Skeletal muscle tissue (tissue), 4 donors: ENCODE measurements around the gene WNT3. TPM values are rescaled to one million over a fixed set of nuclear protein-coding genes. Genes with fewer than 3 reads are reported as not detected.
"Not testable (repeated sequence)": the region's sequence is repeated elsewhere in the genome, so short reads cannot be mapped to it uniquely, and the experiment has no call there.

Experiments used
- H3K27ac ChIP-seq: one replicate; pipeline ENCODE4 v1.7.0; 2013; ENCODE audit warnings: mild to moderate bottlenecking, low read depth, low read length, inconsistent platforms
- H3K27me3 ChIP-seq, 3 donors: one replicate each; pipeline ENCODE4 v1.7.0; 2013; ENCODE audit warnings: low read length in 3 of 3; ENCODE audit not compliant: control insufficient read depth in 3 of 3, insufficient read depth in 3 of 3
- H3K36me3 ChIP-seq, 3 donors: one replicate each; pipeline ENCODE4 v1.7.0; 2013; ENCODE audit warnings: low read length in 3 of 3; ENCODE audit not compliant: control insufficient read depth in 3 of 3, insufficient read depth in 3 of 3
- H3K4me1 ChIP-seq, 3 donors: one replicate each; pipeline ENCODE4 v1.7.0; 2013; ENCODE audit warnings: low read length in 3 of 3, mild to moderate bottlenecking in 3 of 3; ENCODE audit not compliant: control insufficient read depth in 3 of 3, insufficient read depth in 3 of 3
- H3K4me3 ChIP-seq, 3 donors: one replicate each; pipeline ENCODE4 v1.7.0; 2013; ENCODE audit warnings: low read length in 3 of 3
- H3K9ac ChIP-seq, 3 donors: one replicate each; pipeline ENCODE4 v1.7.0; 2013; ENCODE audit warnings: low read length in 3 of 3, mild to moderate bottlenecking in 3 of 3, moderate library complexity in 2 of 3, low read depth in 1 of 3
- H3K9me3 ChIP-seq, 3 donors: one replicate each; pipeline ENCODE4 v1.7.0; 2013; ENCODE audit warnings: low read length in 3 of 3; ENCODE audit not compliant: control insufficient read depth in 3 of 3
- total RNA-seq: library from RNA; depleted of rRNA; stranded (reverse); fragments of >200 nt; gene quantifications from one replicate; pipeline ENCODE4 v1.2.3, GENCODE V29; 2014
- donor health status: Osteomylitis.

The WNT3 gene
- total RNA-seq, 1 donor from 2014 or later = 1.0 TPM

DNA sequence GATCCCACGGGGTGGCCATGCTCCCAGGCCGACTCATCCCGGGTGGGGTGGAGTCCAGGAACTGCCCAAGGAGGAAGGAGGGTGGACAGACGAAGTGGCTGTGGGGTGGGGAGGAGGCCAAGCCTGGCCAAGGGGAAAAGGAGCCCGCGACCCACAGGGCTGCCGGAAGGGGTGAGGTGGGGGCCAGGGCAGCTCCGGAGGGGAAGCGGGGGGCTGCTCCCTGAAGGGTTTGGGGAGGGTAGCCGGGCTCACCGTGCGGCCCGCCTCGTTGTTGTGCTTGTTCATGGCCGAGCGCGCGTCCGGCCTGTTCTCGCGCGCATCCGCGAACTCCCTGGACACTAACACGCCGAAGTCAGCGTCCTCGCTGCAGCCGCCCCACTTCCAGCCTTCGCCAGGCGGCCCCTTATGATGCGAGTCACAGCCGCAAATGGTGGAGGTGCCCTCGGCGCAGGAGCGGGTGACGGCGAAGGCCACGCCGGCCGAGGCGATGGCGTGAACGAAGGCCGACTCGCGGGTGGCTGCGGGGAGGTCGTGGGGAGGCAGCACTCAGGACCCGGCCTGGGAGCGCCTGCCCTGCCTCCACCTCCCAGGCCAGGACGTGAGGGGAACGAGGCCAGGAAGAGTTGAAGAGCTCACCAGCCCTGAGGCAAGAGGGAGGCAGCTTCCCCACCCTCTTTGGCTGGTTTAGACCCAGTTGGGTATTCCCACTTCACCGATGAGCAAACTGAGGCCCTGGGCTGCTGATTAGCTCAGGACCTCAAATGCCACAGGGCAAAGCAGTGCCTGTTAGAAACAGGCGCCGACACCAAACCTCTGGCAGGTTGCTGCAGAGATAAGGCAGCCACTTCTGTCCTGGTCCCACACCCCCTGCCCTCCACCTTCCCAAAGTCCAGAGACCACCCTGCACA, 48.7 kb downstream of the WNT3 start:
- Histone ChIP-seq H3K9me3 (no peaks in the 10 kb centered on the region), H3K36me3 (no peaks in the 10 kb centered on the region), H3K27ac (no peak overlapping the region), H3K4me3 (peak overlapping the region; percentile 48 to 60 (median 51)), H3K9ac (peak overlapping the region in 1 of 3 donors; percentile 69), H3K4me1 (peaks cover 11 to 26% (median 22%) of the 10 kb centered on the region in 3 donors), H3K27me3 (peaks cover 12 to 56% (median 46%) of the 10 kb centered on the region in 3 donors)

DNA sequence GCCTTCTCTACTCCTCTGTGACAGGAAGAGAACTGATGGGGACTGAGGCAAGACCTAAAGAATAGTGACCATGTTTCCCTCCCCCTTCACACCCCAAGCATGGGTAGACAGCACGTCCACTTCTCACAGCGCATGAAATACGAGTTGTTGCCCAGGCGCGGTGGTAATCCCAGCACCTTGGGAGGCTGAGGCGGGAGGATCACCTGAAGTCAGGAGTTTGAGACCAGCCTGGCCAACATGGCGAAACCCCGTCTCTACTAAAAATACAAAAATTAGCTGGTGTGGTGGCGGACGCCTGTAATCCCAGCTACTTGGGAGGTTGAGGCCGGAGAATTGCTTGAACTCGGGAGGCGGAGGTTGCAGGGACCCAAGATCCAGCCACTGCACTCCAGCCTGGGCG, 49.6 kb downstream of the WNT3 start:
- Histone ChIP-seq H3K4me1 (peaks cover 13 to 26% (median 22%) of the 10 kb centered on the region in 3 donors), H3K27me3 (peaks cover 12 to 49% (median 46%) of the 10 kb centered on the region in 3 donors)
- H3K9me3 ChIP-seq, H3K27ac ChIP-seq, H3K4me3 ChIP-seq, H3K9ac ChIP-seq, H3K36me3 ChIP-seq: not testable (repeated sequence)

DNA sequence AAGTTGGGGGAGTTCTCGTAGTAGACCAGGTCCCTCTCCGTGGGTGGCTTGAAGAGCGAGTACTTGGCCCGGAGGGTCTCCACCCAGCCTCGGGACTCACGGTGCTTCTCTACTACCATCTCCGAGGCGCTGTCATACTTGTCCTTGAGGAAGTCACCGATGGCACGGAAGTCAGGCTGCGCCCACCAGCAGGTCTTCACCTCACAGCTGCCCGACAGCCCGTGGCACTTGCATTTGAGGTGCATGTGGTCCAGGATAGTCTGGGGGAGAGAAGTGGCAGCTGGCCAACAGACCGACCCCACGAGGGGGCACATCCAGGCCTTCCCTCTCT, 50.0 kb downstream of the WNT3 start:
- Histone ChIP-seq H3K36me3 (no peaks in the 10 kb centered on the region), H3K9ac (no peak overlapping the region), H3K27ac (no peak overlapping the region), H3K4me1 (peaks cover 13 to 26% (median 22%) of the 10 kb centered on the region in 3 donors), H3K9me3 (no peaks in the 10 kb centered on the region), H3K27me3 (peaks cover 12 to 46% (median 45%) of the 10 kb centered on the region in 3 donors), H3K4me3 (no peak overlapping the region)

DNA sequence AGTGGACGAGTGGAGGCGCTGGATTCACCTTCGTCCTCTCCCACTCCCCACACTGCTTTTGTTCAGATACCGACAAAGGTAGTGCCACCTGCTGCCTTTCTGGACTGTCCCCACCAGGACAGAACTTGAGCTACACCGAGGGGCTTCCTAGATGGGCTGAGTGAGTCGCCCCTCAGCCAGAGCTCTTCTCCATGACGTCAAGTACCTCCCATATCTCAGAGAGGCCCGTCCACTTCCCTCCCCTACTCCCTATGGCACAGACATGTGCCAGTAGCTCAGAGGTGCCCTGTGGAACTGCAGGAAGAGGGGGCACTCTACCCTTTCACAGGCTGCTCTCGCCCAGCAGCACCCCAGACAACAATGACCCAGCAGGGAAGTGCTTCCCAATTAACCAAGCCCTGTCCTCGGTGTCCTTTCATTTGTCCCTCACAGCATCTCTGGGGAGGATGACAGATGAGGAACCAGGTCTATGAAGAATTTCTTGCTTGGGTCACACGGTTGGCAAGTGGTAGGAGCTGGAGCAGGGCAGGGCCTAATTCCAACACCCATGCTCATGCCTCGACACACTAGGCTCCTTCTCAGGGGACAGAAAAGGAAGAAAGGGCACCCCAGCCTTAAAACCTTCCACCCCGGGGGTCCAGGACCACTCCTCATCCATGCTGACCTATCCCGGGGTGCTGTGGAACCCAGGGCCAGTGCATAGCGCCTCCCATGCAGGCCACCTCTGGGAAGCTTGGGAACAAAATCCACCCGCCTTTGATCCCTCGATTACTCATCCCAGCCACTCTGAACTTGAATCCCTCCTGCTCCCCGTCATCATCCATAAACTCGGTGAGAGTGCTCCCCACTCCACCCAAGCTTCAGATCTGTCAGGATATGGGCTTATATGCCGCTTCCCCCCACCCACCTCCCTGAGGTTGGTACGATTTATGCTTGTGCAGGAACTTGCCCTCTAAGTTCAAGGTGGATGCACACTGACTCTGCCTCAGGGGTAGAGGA, 51.7 kb downstream of the WNT3 start:
- H3K27me3 ChIP-seq = peaks cover 9 to 32% (median 30%) of the 10 kb centered on the region in 3 donors
- no peak overlapping the region for H3K27ac ChIP-seq
- no peak overlapping the region for H3K9ac ChIP-seq
- no peaks in the 10 kb centered on the region for H3K9me3 ChIP-seq
- H3K4me3 ChIP-seq = no peak overlapping the region
- peaks cover 8 to 22% (median 16%) of the 10 kb centered on the region in 3 donors for H3K4me1 ChIP-seq
- no peaks in the 10 kb centered on the region for H3K36me3 ChIP-seq

DNA sequence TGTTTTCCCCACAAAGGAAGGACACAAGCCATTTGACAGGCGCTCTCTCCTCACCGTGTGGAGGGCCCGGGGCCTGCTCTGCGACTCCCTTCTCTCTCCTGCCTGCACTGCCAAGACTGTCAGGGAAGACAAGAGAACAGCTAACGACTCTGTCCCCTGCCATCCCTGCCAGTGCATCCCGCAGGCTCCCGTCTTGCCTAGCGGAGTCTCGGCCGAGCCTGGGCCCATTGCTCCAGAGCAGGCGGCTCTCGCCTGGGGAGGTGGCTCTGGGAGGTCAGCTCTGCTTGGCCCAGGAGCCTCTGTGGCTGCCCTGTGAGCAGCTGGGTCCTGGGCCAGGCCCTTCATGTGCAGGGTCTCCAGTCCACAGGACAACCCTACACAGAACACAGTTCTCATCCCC, 53.0 kb downstream of the WNT3 start:
- H3K9ac ChIP-seq = no peak overlapping the region
- peaks cover 8 to 22% (median 16%) of the 10 kb centered on the region in 3 donors for H3K4me1 ChIP-seq
- H3K36me3 ChIP-seq = no peaks in the 10 kb centered on the region
- no peak overlapping the region for H3K4me3 ChIP-seq
- peaks cover 9 to 28% (median 24%) of the 10 kb centered on the region in 3 donors for H3K27me3 ChIP-seq
- H3K27ac ChIP-seq = no peak overlapping the region
- no peaks in the 10 kb centered on the region for H3K9me3 ChIP-seq

DNA sequence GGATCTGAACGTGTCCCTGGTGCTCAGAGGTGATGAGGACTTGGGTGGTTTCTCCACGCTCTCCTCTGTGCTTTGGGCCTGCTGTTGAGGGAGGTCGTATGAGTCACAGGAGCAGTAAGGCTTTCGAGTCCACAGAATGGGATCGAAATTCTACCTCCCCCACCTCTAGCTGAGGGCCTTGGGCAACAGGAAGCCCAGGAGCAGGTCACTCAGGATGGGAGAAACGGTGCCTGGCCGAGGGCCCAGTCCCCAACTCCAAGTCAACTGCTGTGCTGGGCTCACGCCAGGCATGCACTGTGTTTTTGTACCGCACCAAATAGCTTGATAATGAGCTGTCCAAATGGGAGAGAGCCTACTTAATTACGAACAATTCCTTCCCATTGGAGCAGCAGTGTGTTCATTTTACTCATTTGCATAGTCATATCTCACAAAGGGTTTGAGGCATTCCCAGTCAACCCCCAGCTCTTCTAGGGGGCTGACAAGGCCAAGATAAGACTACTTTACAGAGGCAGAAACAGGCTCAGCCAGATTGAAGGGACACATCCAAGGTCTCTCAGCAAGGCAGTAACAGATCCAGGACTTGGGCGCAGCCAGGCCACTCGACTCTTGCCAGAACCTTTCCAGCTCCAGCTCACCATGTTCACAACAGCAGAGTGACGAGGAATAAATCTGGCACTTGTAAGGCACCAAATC, 53.6 kb downstream of the WNT3 start:
- Histone ChIP-seq H3K36me3 (no peaks in the 10 kb centered on the region), H3K9ac (no peak overlapping the region), H3K4me3 (no peak overlapping the region), H3K27me3 (peaks cover 3 to 22% (median 18%) of the 10 kb centered on the region in 3 donors), H3K9me3 (no peaks in the 10 kb centered on the region), H3K27ac (no peak overlapping the region), H3K4me1 (peaks cover 8 to 16% (median 10%) of the 10 kb centered on the region in 3 donors)

DNA sequence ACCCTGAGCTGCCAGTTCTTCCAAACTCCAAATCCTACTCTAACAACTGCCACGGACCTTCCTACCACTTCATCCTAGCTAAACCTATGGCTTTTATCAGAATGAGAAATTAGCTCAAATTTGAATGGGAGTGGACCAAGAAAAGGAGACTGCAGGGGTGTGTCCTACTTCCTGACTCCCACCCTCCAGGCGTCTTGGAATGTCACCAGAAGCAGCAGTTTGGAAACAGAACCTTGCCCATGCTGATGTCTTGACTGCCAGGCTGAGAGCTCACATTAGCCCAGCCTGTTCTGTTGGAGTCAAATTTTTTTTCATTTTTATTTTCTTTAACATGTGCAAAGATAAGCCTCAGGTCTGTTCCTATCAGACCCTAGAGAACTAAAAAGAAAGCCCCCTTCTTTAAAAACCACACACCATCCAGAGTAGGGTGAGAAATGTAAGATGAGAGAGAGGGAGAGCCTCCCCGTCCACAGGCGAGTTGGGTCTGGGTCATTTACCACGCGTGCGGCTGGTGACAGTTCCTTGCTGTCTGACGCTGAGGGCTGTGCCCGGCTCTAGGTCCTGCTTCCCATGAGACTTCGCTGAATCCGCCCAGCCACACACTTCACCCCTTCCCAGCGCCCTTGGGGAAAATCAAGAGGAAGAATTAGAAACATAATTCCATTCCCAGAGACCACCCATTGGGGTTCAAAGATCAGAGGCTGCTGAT, 54.3 kb downstream of the WNT3 start:
- H3K4me1 ChIP-seq = peaks cover 7 to 10% (median 8%) of the 10 kb centered on the region in 3 donors
- H3K9ac ChIP-seq = no peak overlapping the region
- peaks cover 0 to 15% (median 11%) of the 10 kb centered on the region in 3 donors for H3K27me3 ChIP-seq
- no peak overlapping the region for H3K4me3 ChIP-seq
- no peaks in the 10 kb centered on the region for H3K9me3 ChIP-seq
- no peak overlapping the region for H3K27ac ChIP-seq
- H3K36me3 ChIP-seq = peaks cover 0 to 2% (median 2%) of the 10 kb centered on the region in 3 donors

DNA sequence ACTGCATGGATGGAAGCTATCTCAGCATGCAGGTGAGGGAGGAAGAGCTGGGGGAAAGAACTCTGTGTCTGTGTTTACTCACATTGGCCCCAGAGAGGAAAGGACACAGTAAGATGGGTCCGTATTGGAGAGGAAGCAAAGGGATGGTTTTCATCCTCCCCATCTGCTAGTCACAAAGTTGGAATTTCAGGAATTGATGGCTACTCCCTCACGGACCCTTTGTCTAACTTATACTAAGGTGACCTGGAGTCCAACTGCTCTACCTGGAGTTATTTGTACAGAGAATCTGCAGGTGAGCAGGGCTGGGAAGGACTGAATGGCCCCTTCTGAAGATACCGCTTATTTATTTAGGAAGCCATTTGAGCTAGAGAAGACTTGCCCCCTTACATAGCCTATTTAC, 55.1 kb downstream of the WNT3 start:
- H3K9ac ChIP-seq = no peak overlapping the region
- peaks cover 0 to 9% (median 5%) of the 10 kb centered on the region in 3 donors for H3K27me3 ChIP-seq
- H3K27ac ChIP-seq = no peak overlapping the region
- no peaks in the 10 kb centered on the region for H3K9me3 ChIP-seq
- no peak overlapping the region for H3K4me3 ChIP-seq
- H3K4me1 ChIP-seq = peaks cover 7 to 10% (median 8%) of the 10 kb centered on the region in 3 donors
- peaks cover 0 to 2% (median 2%) of the 10 kb centered on the region in 3 donors for H3K36me3 ChIP-seq

DNA sequence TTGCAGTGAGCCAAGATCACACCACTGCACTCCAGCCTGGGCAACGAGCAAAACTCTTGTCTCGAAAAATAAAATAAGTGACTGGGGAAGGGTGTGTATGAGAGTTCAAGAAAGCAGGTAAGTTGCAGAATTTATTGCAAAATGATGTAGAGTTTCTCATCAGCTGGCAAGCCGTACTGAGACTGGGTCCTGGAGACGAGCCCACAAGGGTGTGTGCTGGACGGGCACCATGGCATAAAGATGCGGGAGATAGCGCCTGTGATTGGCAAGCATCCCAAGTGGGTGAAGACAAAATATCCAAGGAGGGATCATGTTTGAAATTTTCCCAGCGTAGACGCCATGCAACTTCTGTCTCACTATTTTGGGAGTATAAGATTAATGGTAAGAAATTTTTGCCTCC, 59.4 kb downstream of the WNT3 start:
- Histone ChIP-seq H3K9ac (no peak overlapping the region), H3K4me1 (no peaks in the 10 kb centered on the region), H3K36me3 (peaks cover 19 to 28% (median 26%) of the 10 kb centered on the region in 3 donors), H3K27me3 (no peaks in the 10 kb centered on the region), H3K9me3 (no peaks in the 10 kb centered on the region), H3K27ac (no peak overlapping the region), H3K4me3 (no peak overlapping the region)
